ENCODE measurements around the gene CBLC. TPM values are rescaled to one million over a fixed set of nuclear protein-coding genes. Genes with fewer than 3 reads are reported as not detected.

Gene CBLC
- polyA plus RNA-seq, 1 donor (not counting 4 experiments of a cell fraction or from before 2014, with no cell fraction given), result 27.8 TPM

GRCh38 chr19:44808463-44809371, 31.0 kb downstream of the CBLC start, which contains the start of gene BCAM:
BCAM (plus strand) TSS chr19:44809103; CDS start chr19:44809125, 22 bp downstream.
- H3K27me3 ChIP-seq (ENCODE audit: control insufficient read depth, extremely low read depth, insufficient read depth, low read length), result no peaks in the 10 kb centered on the region
- peak within 1 kb of the TSS; percentile 80 for H3K9ac ChIP-seq (ENCODE audit: control insufficient read depth, extremely low read depth, insufficient read depth, low read length)
- peak within 1 kb of the TSS; percentile 31 for H3K27ac ChIP-seq (ENCODE audit: control insufficient read depth, insufficient read depth, low read length)
- H3K9me3 ChIP-seq (ENCODE audit: control insufficient read depth, low read depth, low read length), result no peaks in the 10 kb centered on the region
- dilution Hi-C loops (cut with MboI; ENCODE audit: extremely low pct_ligation_motif_present, low sequenced_read_pairs), result no loop called here
- FAIRE-seq (no peak), DNase-seq (ENCODE audit: low read depth, low spot score) (no peak)
- no peak within 1 kb of the TSS for H2AFZ ChIP-seq (ENCODE audit: control insufficient read depth, low read length)
- H3K4me1 ChIP-seq (ENCODE audit: control insufficient read depth, extremely low read depth, insufficient read depth, low read length), result peaks cover 42% of the 10 kb centered on the region
- H3K79me2 ChIP-seq (ENCODE audit: control insufficient read depth, insufficient read depth, low read length), result no peaks in the 10 kb centered on the region
- no peaks in the 10 kb centered on the region for H3K9me1 ChIP-seq (ENCODE audit: control insufficient read depth, extremely low read depth, insufficient read depth, low read length)
- peaks cover 5% of the 10 kb centered on the region for H4K20me1 ChIP-seq (ENCODE audit: control insufficient read depth, extremely low read depth, insufficient read depth, low read length)
- H3K36me3 ChIP-seq (ENCODE audit: control insufficient read depth in 2 of 2, extremely low read depth in 1 of 2, insufficient read depth in 2 of 2, low read length in 2 of 2), result peaks cover 9 to 17% of the 10 kb centered on the region in 2 experiments
- TF ChIP-seq EZH2 (IDR thresholded peaks at IDR 0.05; ENCODE audit: low read length), result no peak
- H3K4me2 ChIP-seq (ENCODE audit: control insufficient read depth, extremely low read depth, insufficient read depth, low read depth, low read length), result peak within 1 kb of the TSS; percentile 97
- peak within 1 kb of the TSS; percentile 58 to 81 (median 80) for H3K4me3 ChIP-seq (ENCODE audit: control insufficient read depth in 2 of 3, extremely low read depth in 1 of 3, insufficient read depth in 2 of 3, low read depth in 1 of 3, low read length in 3 of 3)

GRCh38 chr19:44809577-44810233, 32.0 kb downstream of the CBLC start:
- Histone ChIP-seq H4K20me1 (ENCODE audit: control insufficient read depth, extremely low read depth, insufficient read depth, low read length) (peaks cover 7% of the 10 kb centered on the region), H2AFZ (ENCODE audit: control insufficient read depth, low read length) (no peak overlapping the region), H3K79me2 (ENCODE audit: control insufficient read depth, insufficient read depth, low read length) (no peaks in the 10 kb centered on the region), H3K9ac (ENCODE audit: control insufficient read depth, extremely low read depth, insufficient read depth, low read length) (peak overlapping the region; percentile 80), H3K27me3 (ENCODE audit: control insufficient read depth, extremely low read depth, insufficient read depth, low read length) (no peaks in the 10 kb centered on the region), H3K4me1 (ENCODE audit: control insufficient read depth, extremely low read depth, insufficient read depth, low read length) (peaks cover 42% of the 10 kb centered on the region), H3K9me1 (ENCODE audit: control insufficient read depth, extremely low read depth, insufficient read depth, low read length) (no peaks in the 10 kb centered on the region), H3K4me3 (ENCODE audit: control insufficient read depth in 2 of 3, extremely low read depth in 1 of 3, insufficient read depth in 2 of 3, low read depth in 1 of 3, low read length in 3 of 3) (peak overlapping the region; percentile 58 to 81 (median 80)), H3K9me3 (ENCODE audit: control insufficient read depth, low read depth, low read length) (no peaks in the 10 kb centered on the region), H3K36me3 (ENCODE audit: control insufficient read depth in 2 of 2, extremely low read depth in 1 of 2, insufficient read depth in 2 of 2, low read length in 2 of 2) (peaks cover 6 to 21% of the 10 kb centered on the region in 2 experiments), H3K27ac (ENCODE audit: control insufficient read depth, insufficient read depth, low read length) (peak overlapping the region; percentile 31), H3K4me2 (ENCODE audit: control insufficient read depth, extremely low read depth, insufficient read depth, low read depth, low read length) (peak overlapping the region; percentile 97)
- TF ChIP-seq EZH2 (IDR thresholded peaks at IDR 0.05; ENCODE audit: low read length) (no peak), CTCF (optimal IDR thresholded peaks at IDR 0.05 in 1 of 3, IDR thresholded peaks at IDR 0.05 in 1 of 3, conservative IDR thresholded peaks at IDR 0.05 in 1 of 3; ENCODE audit: extremely low read depth in 1 of 3, insufficient read depth in 2 of 3, low read length in 3 of 3) (no peak)
- FAIRE-seq (no peak), DNase-seq (ENCODE audit: low read depth, low spot score) (no peak)
- dilution Hi-C loops (cut with MboI; ENCODE audit: extremely low pct_ligation_motif_present, low sequenced_read_pairs), result no loop called here

Measured in keratinocyte (primary cell).